ENCODE measurements around the gene OPN4. TPM values are rescaled to one million over a fixed set of nuclear protein-coding genes. Genes with fewer than 3 reads are reported as not detected.

The OPN4 gene
- total and polyA plus RNA-seq, 2 donors: under 0.01 to 0.09 TPM

- no peak overlapping the region for H3K4me3 ChIP-seq (ENCODE audit: low read length in 2 of 2)
- no peak for DNase-seq (ENCODE audit: low read depth in 6 of 9, low spot score in 9 of 9)
- H3K27me3 ChIP-seq (ENCODE audit: control insufficient read depth in 2 of 2, insufficient read depth in 1 of 2, low read length in 1 of 2): peaks cover 0 to 4% of the 10 kb centered on the region in 2 donors
- peaks cover 0 to 12% of the 10 kb centered on the region in 2 donors for H3K4me1 ChIP-seq (ENCODE audit: control insufficient read depth in 2 of 2, insufficient read depth in 2 of 2, low read length in 2 of 2)
- no peak overlapping the region for H3K27ac ChIP-seq (ENCODE audit: low read depth in 1 of 2, low read length in 1 of 2)
- no peaks in the 10 kb centered on the region for H3K36me3 ChIP-seq (ENCODE audit: control insufficient read depth in 2 of 2, insufficient read depth in 2 of 2, low read length in 1 of 2)
- no peaks in the 10 kb centered on the region for H3K9me3 ChIP-seq (ENCODE audit: control insufficient read depth in 2 of 2, insufficient read depth in 1 of 2, low read length in 1 of 2)
- WGBS: 92% methylated on average over 16 of the region's 16 CpGs
These were observed 2.6 kb upstream of the OPN4 start for GRCh38 chr10:86651631-86652331.

- no peaks in the 10 kb centered on the region for H3K36me3 ChIP-seq (ENCODE audit: control insufficient read depth in 2 of 2, insufficient read depth in 2 of 2, low read length in 1 of 2)
- WGBS: 91% methylated on average over 14 of the region's 14 CpGs
- no peak for DNase-seq (ENCODE audit: low read depth in 6 of 9, low spot score in 9 of 9)
These were observed 1.8 kb upstream of the OPN4 start for GRCh38 chr10:86652361-86653202.

GRCh38 chr10:86653379-86653778 is 968 bp upstream of the OPN4 start:
- 97% methylated on average over 3 of the region's 3 CpGs for WGBS
- no peak overlapping the region for H3K27ac ChIP-seq (ENCODE audit: low read depth in 1 of 2, low read length in 1 of 2)
- peaks cover 0 to 4% of the 10 kb centered on the region in 2 donors for H3K27me3 ChIP-seq (ENCODE audit: control insufficient read depth in 2 of 2, insufficient read depth in 1 of 2, low read length in 1 of 2)
- DNase-seq (ENCODE audit: low read depth in 6 of 9, low spot score in 9 of 9): no peak
- no peaks in the 10 kb centered on the region for H3K9me3 ChIP-seq (ENCODE audit: control insufficient read depth in 2 of 2, insufficient read depth in 1 of 2, low read length in 1 of 2)
- H3K36me3 ChIP-seq (ENCODE audit: control insufficient read depth in 2 of 2, insufficient read depth in 2 of 2, low read length in 1 of 2): no peaks in the 10 kb centered on the region
- H3K4me1 ChIP-seq (ENCODE audit: control insufficient read depth in 2 of 2, insufficient read depth in 2 of 2, low read length in 2 of 2): peaks cover 0 to 12% of the 10 kb centered on the region in 2 donors
- H3K4me3 ChIP-seq (ENCODE audit: low read length in 2 of 2): no peak overlapping the region

More at GRCh38 chr10:86652361-86653202, 1.8 kb upstream of the OPN4 start:
- Histone ChIP-seq H3K9me3 (ENCODE audit: control insufficient read depth in 2 of 2, insufficient read depth in 1 of 2, low read length in 1 of 2) (no peaks in the 10 kb centered on the region), H3K4me1 (ENCODE audit: control insufficient read depth in 2 of 2, insufficient read depth in 2 of 2, low read length in 2 of 2) (peaks cover 0 to 12% of the 10 kb centered on the region in 2 donors), H3K4me3 (ENCODE audit: low read length in 2 of 2) (no peak overlapping the region), H3K27me3 (ENCODE audit: control insufficient read depth in 2 of 2, insufficient read depth in 1 of 2, low read length in 1 of 2) (peaks cover 0 to 4% of the 10 kb centered on the region in 2 donors), H3K27ac (ENCODE audit: low read depth in 1 of 2, low read length in 1 of 2) (no peak overlapping the region)

GRCh38 chr10:86653987-86654386 is 360 bp upstream of the OPN4 start:
- peaks cover 0 to 9% of the 10 kb centered on the region in 2 donors for H3K4me1 ChIP-seq (ENCODE audit: control insufficient read depth in 2 of 2, insufficient read depth in 2 of 2, low read length in 2 of 2)
- no peak for DNase-seq (ENCODE audit: low read depth in 6 of 9, low spot score in 9 of 9)
- 97% methylated on average over 3 of the region's 3 CpGs for WGBS
- no peaks in the 10 kb centered on the region for H3K36me3 ChIP-seq (ENCODE audit: control insufficient read depth in 2 of 2, insufficient read depth in 2 of 2, low read length in 1 of 2)
- H3K4me3 ChIP-seq (ENCODE audit: low read length in 2 of 2): no peak overlapping the region
- no peak overlapping the region for H3K27ac ChIP-seq (ENCODE audit: low read depth in 1 of 2, low read length in 1 of 2)
- H3K9me3 ChIP-seq (ENCODE audit: control insufficient read depth in 2 of 2, insufficient read depth in 1 of 2, low read length in 1 of 2): no peaks in the 10 kb centered on the region
- peaks cover 0 to 4% of the 10 kb centered on the region in 2 donors for H3K27me3 ChIP-seq (ENCODE audit: control insufficient read depth in 2 of 2, insufficient read depth in 1 of 2, low read length in 1 of 2)

- no peak for DNase-seq (ENCODE audit: low read depth in 6 of 9, low spot score in 9 of 9)
- Histone ChIP-seq H3K27ac (ENCODE audit: low read depth in 1 of 2, low read length in 1 of 2) (no peak overlapping the region), H3K27me3 (ENCODE audit: control insufficient read depth in 2 of 2, insufficient read depth in 1 of 2, low read length in 1 of 2) (peaks cover 0 to 4% of the 10 kb centered on the region in 2 donors), H3K4me1 (ENCODE audit: control insufficient read depth in 2 of 2, insufficient read depth in 2 of 2, low read length in 2 of 2) (no peaks in the 10 kb centered on the region), H3K4me3 (ENCODE audit: low read length in 2 of 2) (no peak overlapping the region), H3K9me3 (ENCODE audit: control insufficient read depth in 2 of 2, insufficient read depth in 1 of 2, low read length in 1 of 2) (no peaks in the 10 kb centered on the region), H3K36me3 (ENCODE audit: control insufficient read depth in 2 of 2, insufficient read depth in 2 of 2, low read length in 1 of 2) (no peaks in the 10 kb centered on the region)
- 96% methylated on average over 4 of the region's 4 CpGs for WGBS
These were observed 810 bp downstream of the OPN4 start for GRCh38 chr10:86655173-86655540.

GRCh38 chr10:86655596-86655995 is 1.2 kb downstream of the OPN4 start:
- no peak overlapping the region for H3K27ac ChIP-seq (ENCODE audit: low read depth in 1 of 2, low read length in 1 of 2)
- over 99% methylated on average over 3 of the region's 3 CpGs for WGBS
- H3K4me1 ChIP-seq (ENCODE audit: control insufficient read depth in 2 of 2, insufficient read depth in 2 of 2, low read length in 2 of 2): no peaks in the 10 kb centered on the region
- no peak for DNase-seq (ENCODE audit: low read depth in 6 of 9, low spot score in 9 of 9)
- peaks cover 0 to 4% of the 10 kb centered on the region in 2 donors for H3K27me3 ChIP-seq (ENCODE audit: control insufficient read depth in 2 of 2, insufficient read depth in 1 of 2, low read length in 1 of 2)
- H3K36me3 ChIP-seq (ENCODE audit: control insufficient read depth in 2 of 2, insufficient read depth in 2 of 2, low read length in 1 of 2): no peaks in the 10 kb centered on the region
- no peaks in the 10 kb centered on the region for H3K9me3 ChIP-seq (ENCODE audit: control insufficient read depth in 2 of 2, insufficient read depth in 1 of 2, low read length in 1 of 2)
- H3K4me3 ChIP-seq (ENCODE audit: low read length in 2 of 2): no peak overlapping the region

- DNase-seq (ENCODE audit: low read depth in 6 of 9, low spot score in 9 of 9): no peak
- no peak overlapping the region for H3K27ac ChIP-seq (ENCODE audit: low read depth in 1 of 2, low read length in 1 of 2)
- H3K9me3 ChIP-seq (ENCODE audit: control insufficient read depth in 2 of 2, insufficient read depth in 1 of 2, low read length in 1 of 2): no peaks in the 10 kb centered on the region
- WGBS: 96% methylated on average over 8 of the region's 8 CpGs
- H3K4me3 ChIP-seq (ENCODE audit: low read length in 2 of 2): no peak overlapping the region
- H3K36me3 ChIP-seq (ENCODE audit: control insufficient read depth in 2 of 2, insufficient read depth in 2 of 2, low read length in 1 of 2): no peaks in the 10 kb centered on the region
- peaks cover 0 to 4% of the 10 kb centered on the region in 2 donors for H3K27me3 ChIP-seq (ENCODE audit: control insufficient read depth in 2 of 2, insufficient read depth in 1 of 2, low read length in 1 of 2)
- H3K4me1 ChIP-seq (ENCODE audit: control insufficient read depth in 2 of 2, insufficient read depth in 2 of 2, low read length in 2 of 2): no peaks in the 10 kb centered on the region
These were observed 2.7 kb downstream of the OPN4 start for GRCh38 chr10:86657011-86657395.

- no peak for DNase-seq (ENCODE audit: low read depth in 6 of 9, low spot score in 9 of 9)
- H3K27ac ChIP-seq (ENCODE audit: low read depth in 1 of 2, low read length in 1 of 2): no peak overlapping the region
- no peaks in the 10 kb centered on the region for H3K9me3 ChIP-seq (ENCODE audit: control insufficient read depth in 2 of 2, insufficient read depth in 1 of 2, low read length in 1 of 2)
- no peak overlapping the region for H3K4me3 ChIP-seq (ENCODE audit: low read length in 2 of 2)
- H3K4me1 ChIP-seq (ENCODE audit: control insufficient read depth in 2 of 2, insufficient read depth in 2 of 2, low read length in 2 of 2): no peaks in the 10 kb centered on the region
- H3K36me3 ChIP-seq (ENCODE audit: control insufficient read depth in 2 of 2, insufficient read depth in 2 of 2, low read length in 1 of 2): no peaks in the 10 kb centered on the region
- WGBS: 85% methylated on average over 19 of the region's 19 CpGs
- peaks cover 0 to 3% of the 10 kb centered on the region in 2 donors for H3K27me3 ChIP-seq (ENCODE audit: control insufficient read depth in 2 of 2, insufficient read depth in 1 of 2, low read length in 1 of 2)
These were observed 3.2 kb downstream of the OPN4 start for GRCh38 chr10:86657396-86658011.

- H3K4me3 ChIP-seq (ENCODE audit: low read length in 2 of 2): no peak overlapping the region
- DNase-seq (ENCODE audit: low read depth in 6 of 9, low spot score in 9 of 9): no peak
- no peaks in the 10 kb centered on the region for H3K9me3 ChIP-seq (ENCODE audit: control insufficient read depth in 2 of 2, insufficient read depth in 1 of 2, low read length in 1 of 2)
- no peaks in the 10 kb centered on the region for H3K27me3 ChIP-seq (ENCODE audit: control insufficient read depth in 2 of 2, insufficient read depth in 1 of 2, low read length in 1 of 2)
- H3K36me3 ChIP-seq (ENCODE audit: control insufficient read depth in 2 of 2, insufficient read depth in 2 of 2, low read length in 1 of 2): no peaks in the 10 kb centered on the region
- H3K4me1 ChIP-seq (ENCODE audit: control insufficient read depth in 2 of 2, insufficient read depth in 2 of 2, low read length in 2 of 2): no peaks in the 10 kb centered on the region
- 95% methylated on average over 12 of the region's 12 CpGs for WGBS
- no peak overlapping the region for H3K27ac ChIP-seq (ENCODE audit: low read depth in 1 of 2, low read length in 1 of 2)
These were observed 4.0 kb downstream of the OPN4 start for GRCh38 chr10:86658261-86658741.

All from thymus (tissue), 11 donors.